Measurements from ENCODE around the gene PTPRN2. TPM values are rescaled to one million over a fixed set of nuclear protein-coding genes. Genes with fewer than 3 reads are reported as not detected.

PTPRN2 gene
- total RNA-seq, 1 donor from 2014 or later: 1.8 TPM

DNA sequence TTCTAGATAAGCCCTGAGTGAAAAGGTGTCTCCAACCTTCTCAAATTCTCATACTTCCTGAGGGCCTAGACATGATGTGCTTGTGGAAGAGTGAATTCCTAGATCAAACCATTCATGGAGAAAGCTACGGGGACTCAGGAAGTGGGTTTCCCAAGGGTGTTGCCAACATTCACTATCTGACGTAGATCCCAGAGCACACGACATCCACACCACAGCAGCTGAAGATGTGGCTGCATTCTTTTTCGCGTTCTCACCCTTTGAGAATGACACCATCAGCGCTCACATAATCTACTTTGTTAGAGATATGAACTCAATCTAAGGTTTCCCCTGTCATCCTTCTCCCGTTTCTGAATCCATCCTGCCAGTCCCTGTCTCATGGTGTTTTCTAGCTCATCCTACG, 960.0 kb downstream of the PTPRN2 start:
- Mint-ChIP-seq H3K27ac (no peak overlapping the region), H3K4me3 (no peak overlapping the region), H3K9me3 (peaks cover 4% of the 10 kb centered on the region), H3K36me3 (ENCODE audit: low read depth) (no peaks in the 10 kb centered on the region), H3K27me3 (peaks cover 20% of the 10 kb centered on the region), H3K4me1 (no peaks in the 10 kb centered on the region)
- ATAC-seq (ENCODE audit: low read depth) (no peak), DNase-seq (no peak)
- ChIA-PET CTCF (no interaction called here), POLR2A (no interaction called here)
- TF ChIP-seq, protein P1, sequence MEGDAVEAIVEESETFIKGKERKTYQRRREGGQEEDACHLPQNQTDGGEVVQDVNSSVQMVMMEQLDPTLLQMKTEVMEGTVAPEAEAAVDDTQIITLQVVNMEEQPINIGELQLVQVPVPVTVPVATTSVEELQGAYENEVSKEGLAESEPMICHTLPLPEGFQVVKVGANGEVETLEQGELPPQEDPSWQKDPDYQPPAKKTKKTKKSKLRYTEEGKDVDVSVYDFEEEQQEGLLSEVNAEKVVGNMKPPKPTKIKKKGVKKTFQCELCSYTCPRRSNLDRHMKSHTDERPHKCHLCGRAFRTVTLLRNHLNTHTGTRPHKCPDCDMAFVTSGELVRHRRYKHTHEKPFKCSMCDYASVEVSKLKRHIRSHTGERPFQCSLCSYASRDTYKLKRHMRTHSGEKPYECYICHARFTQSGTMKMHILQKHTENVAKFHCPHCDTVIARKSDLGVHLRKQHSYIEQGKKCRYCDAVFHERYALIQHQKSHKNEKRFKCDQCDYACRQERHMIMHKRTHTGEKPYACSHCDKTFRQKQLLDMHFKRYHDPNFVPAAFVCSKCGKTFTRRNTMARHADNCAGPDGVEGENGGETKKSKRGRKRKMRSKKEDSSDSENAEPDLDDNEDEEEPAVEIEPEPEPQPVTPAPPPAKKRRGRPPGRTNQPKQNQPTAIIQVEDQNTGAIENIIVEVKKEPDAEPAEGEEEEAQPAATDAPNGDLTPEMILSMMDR (IDR thresholded peaks at IDR 0.05): no peak
- intact Hi-C loops (cut with micrococcal nuclease): no loop called here

DNA sequence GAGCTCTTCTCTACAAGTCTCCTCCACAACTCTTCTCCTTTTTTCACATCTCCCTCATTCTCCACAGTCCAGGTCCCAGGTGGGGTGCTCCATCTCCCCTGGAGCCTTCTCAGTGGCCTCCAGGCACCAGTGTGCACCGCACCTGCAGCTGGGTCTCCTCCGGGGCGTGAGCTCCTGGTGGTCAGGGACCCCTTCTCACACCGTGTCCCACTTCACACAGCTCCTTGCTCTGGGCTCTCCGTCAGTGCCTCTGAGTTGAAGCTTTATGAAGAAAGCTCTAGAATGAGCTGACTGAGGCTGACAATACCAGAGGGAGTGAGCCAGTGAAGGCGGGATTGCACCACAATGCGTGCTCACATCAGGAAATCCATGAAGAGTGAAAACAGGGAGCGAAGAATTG, 960.6 kb downstream of the PTPRN2 start:
- intact Hi-C loops (cut with micrococcal nuclease): no loop called here
- Mint-ChIP-seq H3K9me3 (peaks cover 4% of the 10 kb centered on the region), H3K27me3 (peaks cover 20% of the 10 kb centered on the region), H3K4me3 (no peak overlapping the region), H3K36me3 (ENCODE audit: low read depth) (no peaks in the 10 kb centered on the region), H3K27ac (no peak overlapping the region), H3K4me1 (no peaks in the 10 kb centered on the region)
- TF ChIP-seq, protein P1 (IDR thresholded peaks at IDR 0.05): no peak
- DNase-seq (no peak), ATAC-seq (ENCODE audit: low read depth) (no peak)
- ChIA-PET CTCF (no interaction called here), POLR2A (no interaction called here)

DNA sequence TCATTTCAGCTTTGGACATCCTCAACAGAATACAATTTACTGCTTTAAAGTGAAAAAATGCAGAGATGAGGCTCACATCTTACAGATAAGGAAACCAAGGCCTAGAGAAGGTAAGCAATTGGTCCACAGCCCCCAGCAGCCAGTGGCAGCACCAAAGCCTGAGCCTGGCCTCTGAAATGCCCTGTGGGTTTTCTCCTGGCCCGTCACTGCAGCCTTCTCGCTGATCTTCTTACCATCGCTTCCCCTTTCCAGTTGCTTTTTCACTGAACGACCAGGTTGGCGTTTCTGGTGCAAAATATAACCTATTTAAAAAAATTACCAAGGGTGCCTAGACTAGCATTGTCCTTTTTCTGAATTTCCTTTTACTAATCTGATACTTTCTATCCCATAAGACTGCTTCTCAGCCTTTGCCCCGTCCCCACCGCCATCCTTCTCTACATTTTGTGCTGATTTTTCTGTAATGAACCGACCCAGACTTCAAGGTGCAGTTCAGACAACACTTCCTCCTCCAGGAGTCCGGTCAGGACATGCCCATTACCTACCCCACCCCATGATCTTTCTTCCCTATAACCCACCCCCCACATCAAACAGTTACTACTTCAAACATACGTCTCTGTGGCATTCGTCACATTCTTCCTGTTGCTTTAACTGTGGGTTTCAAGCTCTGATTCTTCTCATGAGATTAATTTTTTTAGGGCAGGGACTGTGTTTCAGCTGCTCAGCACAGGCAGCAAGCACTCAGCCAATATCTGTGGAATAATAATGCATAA, 961.5 kb downstream of the PTPRN2 start:
- TF ChIP-seq, protein P1 (IDR thresholded peaks at IDR 0.05): no peak
- peaks cover 4% of the 10 kb centered on the region for H3K9me3 Mint-ChIP-seq
- ChIA-PET CTCF (no interaction called here), POLR2A (no interaction called here)
- H3K27ac Mint-ChIP-seq: no peak overlapping the region
- DNase-seq: no peak
- H3K36me3 Mint-ChIP-seq (ENCODE audit: low read depth): no peaks in the 10 kb centered on the region
- intact Hi-C loops (cut with micrococcal nuclease): no loop called here
- peaks cover 19% of the 10 kb centered on the region for H3K27me3 Mint-ChIP-seq
- no peak for ATAC-seq (ENCODE audit: low read depth)
- no peaks in the 10 kb centered on the region for H3K4me1 Mint-ChIP-seq
- H3K4me3 Mint-ChIP-seq: no peak overlapping the region

DNA sequence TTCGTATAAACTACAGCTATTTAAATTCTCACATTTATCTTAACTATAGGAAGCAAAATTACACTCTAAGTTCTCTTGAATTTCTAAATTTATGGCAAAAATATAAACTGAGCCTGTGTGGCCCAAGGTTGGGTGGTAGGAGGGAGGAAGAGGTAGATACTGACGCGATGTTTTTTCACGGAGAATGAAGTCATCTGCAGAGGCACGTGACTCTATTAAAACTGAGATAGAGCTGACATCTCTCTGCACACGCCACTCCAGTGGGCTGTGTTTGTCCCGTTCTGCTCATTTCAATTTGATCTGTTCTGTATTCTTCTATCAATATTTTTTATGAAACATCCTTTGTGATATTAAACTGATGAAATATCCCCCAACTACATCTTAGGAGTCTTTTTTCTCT, 964.1 kb downstream of the PTPRN2 start:
- H3K4me3 Mint-ChIP-seq: no peak overlapping the region
- POLR2A ChIA-PET: no interaction called here
- intact Hi-C loops (cut with micrococcal nuclease): no loop called here
- H3K4me1 Mint-ChIP-seq: no peaks in the 10 kb centered on the region
- H3K27ac Mint-ChIP-seq: no peak overlapping the region
- TF ChIP-seq, protein P1 (IDR thresholded peaks at IDR 0.05): no peak
- no peaks in the 10 kb centered on the region for H3K36me3 Mint-ChIP-seq (ENCODE audit: low read depth)
- H3K9me3 Mint-ChIP-seq: peaks cover 4% of the 10 kb centered on the region
- no peak for ATAC-seq (ENCODE audit: low read depth)
- CTCF ChIA-PET: no interaction called here
- peaks cover 17% of the 10 kb centered on the region for H3K27me3 Mint-ChIP-seq
- DNase-seq: no peak

DNA sequence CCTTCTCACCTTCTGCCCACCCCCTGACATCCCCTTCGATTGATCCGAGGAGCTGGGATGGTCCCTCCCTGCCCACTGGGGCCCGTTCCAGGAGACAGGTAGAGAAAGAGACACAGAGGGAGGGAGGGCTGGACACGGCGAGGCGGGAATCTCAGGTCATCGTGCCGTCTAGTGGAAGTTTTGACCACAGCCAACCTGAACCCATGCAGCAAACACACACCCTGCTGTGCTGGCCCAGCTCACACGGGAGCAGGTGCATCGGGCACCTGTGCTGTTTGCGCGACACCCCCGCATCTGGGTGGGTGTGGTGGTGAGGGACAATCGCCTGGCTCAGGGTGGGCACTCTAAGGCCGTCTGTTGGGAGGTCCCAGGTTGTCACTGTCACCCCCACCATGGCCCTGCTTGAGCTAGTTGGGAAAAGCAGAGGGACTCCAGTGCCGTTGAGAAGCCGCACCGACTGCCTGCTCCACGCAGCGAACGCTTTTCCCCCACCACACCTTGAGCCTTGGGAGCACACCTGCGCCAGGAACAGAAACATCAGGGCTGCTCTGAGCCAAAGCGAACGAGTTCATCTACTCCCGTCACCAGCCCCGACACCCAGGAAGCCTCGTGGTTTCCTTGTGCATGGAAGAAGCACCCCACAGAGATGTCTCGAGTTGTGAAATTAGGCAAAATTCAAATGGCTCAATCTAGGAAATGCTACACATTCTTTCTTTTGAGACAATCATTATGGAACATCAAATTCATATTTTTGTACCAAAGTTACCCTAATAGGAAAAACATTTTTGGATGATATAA, 965.0 kb downstream of the PTPRN2 start:
- TF ChIP-seq, protein P1 (IDR thresholded peaks at IDR 0.05): no peak
- CTCF ChIA-PET: no interaction called here
- peaks cover 14% of the 10 kb centered on the region for H3K27me3 Mint-ChIP-seq
- H3K36me3 Mint-ChIP-seq (ENCODE audit: low read depth): no peaks in the 10 kb centered on the region
- no peak overlapping the region for H3K27ac Mint-ChIP-seq
- POLR2A ChIA-PET: no interaction called here
- no peak overlapping the region for H3K4me3 Mint-ChIP-seq
- ATAC-seq (ENCODE audit: low read depth) (no peak), DNase-seq (no peak)
- no peaks in the 10 kb centered on the region for H3K4me1 Mint-ChIP-seq
- intact Hi-C loops (cut with micrococcal nuclease): no loop called here
- peaks cover 4% of the 10 kb centered on the region for H3K9me3 Mint-ChIP-seq
